Stomach (tissue), 4 donors: Measurements from ENCODE around the gene CMKLR1.

Experiments
- POLR2AphosphoS5 ChIP-seq, 3 donors: sonication (generic); formaldehyde crosslinking; IDR thresholded peaks; one replicate each; pipeline ENCODE4 v1.6.1; 2016; ENCODE audit warnings: antibody characterized with exemption in 3 of 3
- TF ChIP-seq, protein P1 (sequence below), 7 experiments: fragments of 450-650 bp in 4 of 7; fragments of 200-600 bp in 3 of 7; sonication (generic) in 3 of 7; IDR thresholded peaks; one replicate each; pipeline ENCODE4 v1.5.1; 2016 to 2019; ENCODE audit warnings: antibody characterized with exemption in 7 of 7, control low read depth in 2 of 7, mild to moderate bottlenecking in 1 of 7

DNA sequence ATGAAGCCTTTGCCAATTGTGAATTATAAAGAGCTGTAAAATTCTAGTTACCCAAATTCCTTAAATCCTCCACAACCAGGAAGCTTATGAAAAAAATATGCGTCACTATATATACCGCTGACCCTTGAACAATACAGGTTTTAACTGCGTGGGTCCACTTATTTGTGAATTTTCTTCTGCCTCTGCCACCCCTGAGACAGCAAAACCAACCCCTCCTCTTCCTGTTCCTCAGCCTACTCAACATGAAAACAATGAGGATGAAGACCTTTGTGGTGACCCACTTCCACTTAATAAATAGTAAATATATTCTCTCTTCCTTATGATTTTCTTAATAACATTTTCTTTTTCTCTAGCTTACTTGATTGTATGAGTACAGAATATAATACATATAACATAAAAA, 42.2 kb downstream of the CMKLR1 start:
- TF ChIP-seq, protein P1, sequence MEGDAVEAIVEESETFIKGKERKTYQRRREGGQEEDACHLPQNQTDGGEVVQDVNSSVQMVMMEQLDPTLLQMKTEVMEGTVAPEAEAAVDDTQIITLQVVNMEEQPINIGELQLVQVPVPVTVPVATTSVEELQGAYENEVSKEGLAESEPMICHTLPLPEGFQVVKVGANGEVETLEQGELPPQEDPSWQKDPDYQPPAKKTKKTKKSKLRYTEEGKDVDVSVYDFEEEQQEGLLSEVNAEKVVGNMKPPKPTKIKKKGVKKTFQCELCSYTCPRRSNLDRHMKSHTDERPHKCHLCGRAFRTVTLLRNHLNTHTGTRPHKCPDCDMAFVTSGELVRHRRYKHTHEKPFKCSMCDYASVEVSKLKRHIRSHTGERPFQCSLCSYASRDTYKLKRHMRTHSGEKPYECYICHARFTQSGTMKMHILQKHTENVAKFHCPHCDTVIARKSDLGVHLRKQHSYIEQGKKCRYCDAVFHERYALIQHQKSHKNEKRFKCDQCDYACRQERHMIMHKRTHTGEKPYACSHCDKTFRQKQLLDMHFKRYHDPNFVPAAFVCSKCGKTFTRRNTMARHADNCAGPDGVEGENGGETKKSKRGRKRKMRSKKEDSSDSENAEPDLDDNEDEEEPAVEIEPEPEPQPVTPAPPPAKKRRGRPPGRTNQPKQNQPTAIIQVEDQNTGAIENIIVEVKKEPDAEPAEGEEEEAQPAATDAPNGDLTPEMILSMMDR (IDR thresholded peaks at IDR 0.05) = no peak
- no peak for TF ChIP-seq POLR2AphosphoS5 (IDR thresholded peaks at IDR 0.05)
